Nephron (organoid): ENCODE measurements around the gene ALK.

ENCODE experiments used
- H3K27ac Mint-ChIP-seq, 3 experiments: 2 replicates each; pipeline ENCODE4 v1.8.0; 2020; ENCODE audit warnings: mixed read lengths in 3 of 3, mild to moderate bottlenecking in 2 of 3, moderate library complexity in 1 of 3
- H3K27me3 Mint-ChIP-seq: 2 replicates; pipeline ENCODE4 v1.8.0; 2021; ENCODE audit warnings: low read depth, mild to moderate bottlenecking, moderate library complexity, mixed read lengths
- H3K36me3 Mint-ChIP-seq: 2 replicates; pipeline ENCODE4 v1.8.0; 2020; ENCODE audit warnings: low read depth, mixed read lengths
- H3K4me1 Mint-ChIP-seq: 2 replicates; pipeline ENCODE4 v1.8.0; 2020; ENCODE audit warnings: mixed read lengths
- H3K4me3 Mint-ChIP-seq, 3 experiments: 2 replicates each; pipeline ENCODE4 v1.8.0; 2020; ENCODE audit warnings: mild to moderate bottlenecking in 3 of 3, mixed read lengths in 3 of 3, moderate library complexity in 2 of 3
- H3K9me3 Mint-ChIP-seq: 2 replicates; pipeline ENCODE4 v1.8.0; 2020; ENCODE audit warnings: mixed read lengths
- TF ChIP-seq, protein P1 (sequence below), 3 experiments: fragments of 200-600 bp; sonication (generic); IDR thresholded peaks; one replicate each; pipeline ENCODE4 v1.5.0; 2021; ENCODE audit warnings: antibody characterized with exemption in 3 of 3; ENCODE audit not compliant: unreplicated experiment in 3 of 3

ALK gene

DNA sequence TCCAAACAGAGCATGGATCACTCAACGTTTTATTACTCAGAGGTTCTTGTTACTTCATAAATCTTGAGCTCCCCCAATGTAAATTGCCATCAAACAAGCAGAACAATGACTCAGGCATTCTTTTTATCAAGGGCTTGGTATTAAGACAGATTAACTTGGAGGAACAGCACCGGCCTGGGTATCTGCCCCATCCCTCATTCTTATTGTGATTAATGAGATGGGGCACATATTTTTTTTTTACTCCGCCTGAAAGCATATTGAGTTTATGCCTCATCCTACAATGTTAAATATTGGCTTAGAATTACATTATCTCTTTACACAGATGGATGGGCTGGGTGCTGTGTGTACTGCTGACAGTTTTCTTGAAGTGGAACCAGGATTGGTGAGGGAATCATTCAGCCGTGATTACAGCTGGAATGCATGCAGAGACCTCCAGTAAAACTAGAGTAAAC, 418.9 kb downstream of the ALK start:
- H3K36me3 Mint-ChIP-seq, result no peaks in the 10 kb centered on the region
- H3K9me3 Mint-ChIP-seq, result peaks cover 9% of the 10 kb centered on the region
- TF ChIP-seq, protein P1, sequence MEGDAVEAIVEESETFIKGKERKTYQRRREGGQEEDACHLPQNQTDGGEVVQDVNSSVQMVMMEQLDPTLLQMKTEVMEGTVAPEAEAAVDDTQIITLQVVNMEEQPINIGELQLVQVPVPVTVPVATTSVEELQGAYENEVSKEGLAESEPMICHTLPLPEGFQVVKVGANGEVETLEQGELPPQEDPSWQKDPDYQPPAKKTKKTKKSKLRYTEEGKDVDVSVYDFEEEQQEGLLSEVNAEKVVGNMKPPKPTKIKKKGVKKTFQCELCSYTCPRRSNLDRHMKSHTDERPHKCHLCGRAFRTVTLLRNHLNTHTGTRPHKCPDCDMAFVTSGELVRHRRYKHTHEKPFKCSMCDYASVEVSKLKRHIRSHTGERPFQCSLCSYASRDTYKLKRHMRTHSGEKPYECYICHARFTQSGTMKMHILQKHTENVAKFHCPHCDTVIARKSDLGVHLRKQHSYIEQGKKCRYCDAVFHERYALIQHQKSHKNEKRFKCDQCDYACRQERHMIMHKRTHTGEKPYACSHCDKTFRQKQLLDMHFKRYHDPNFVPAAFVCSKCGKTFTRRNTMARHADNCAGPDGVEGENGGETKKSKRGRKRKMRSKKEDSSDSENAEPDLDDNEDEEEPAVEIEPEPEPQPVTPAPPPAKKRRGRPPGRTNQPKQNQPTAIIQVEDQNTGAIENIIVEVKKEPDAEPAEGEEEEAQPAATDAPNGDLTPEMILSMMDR (IDR thresholded peaks at IDR 0.05; ENCODE audit: unreplicated experiment in 3 of 3), result no peak
- H3K4me1 Mint-ChIP-seq, result no peaks in the 10 kb centered on the region
- H3K27me3 Mint-ChIP-seq, result peaks cover 12% of the 10 kb centered on the region
- no peak overlapping the region for H3K4me3 Mint-ChIP-seq
- no peak overlapping the region for H3K27ac Mint-ChIP-seq

DNA sequence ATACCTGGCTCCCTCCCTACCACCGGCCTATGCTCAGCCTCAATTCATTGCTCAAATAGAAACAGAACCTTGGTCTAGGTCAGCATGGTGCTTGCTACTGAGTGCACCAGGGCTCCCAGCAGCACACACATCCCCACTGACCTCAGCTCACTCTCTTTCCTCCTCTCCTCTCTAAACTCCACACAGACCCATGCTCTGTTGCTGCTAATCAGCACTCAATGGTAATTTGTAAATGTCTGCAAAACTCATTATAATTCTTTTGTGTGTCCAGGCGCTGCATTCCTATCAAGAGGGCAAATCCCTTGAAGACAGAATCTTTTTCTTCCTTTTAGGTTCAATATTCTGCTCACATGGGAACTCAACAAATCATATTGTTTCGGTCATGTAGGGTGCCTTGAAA, 424.0 kb downstream of the ALK start:
- no peaks in the 10 kb centered on the region for H3K9me3 Mint-ChIP-seq
- TF ChIP-seq, protein P1 (IDR thresholded peaks at IDR 0.05; ENCODE audit: unreplicated experiment in 3 of 3), result no peak
- no peaks in the 10 kb centered on the region for H3K36me3 Mint-ChIP-seq
- H3K27me3 Mint-ChIP-seq, result peaks cover 3% of the 10 kb centered on the region
- H3K4me1 Mint-ChIP-seq, result peaks cover 4% of the 10 kb centered on the region
- no peak overlapping the region for H3K27ac Mint-ChIP-seq
- H3K4me3 Mint-ChIP-seq, result no peak overlapping the region

DNA sequence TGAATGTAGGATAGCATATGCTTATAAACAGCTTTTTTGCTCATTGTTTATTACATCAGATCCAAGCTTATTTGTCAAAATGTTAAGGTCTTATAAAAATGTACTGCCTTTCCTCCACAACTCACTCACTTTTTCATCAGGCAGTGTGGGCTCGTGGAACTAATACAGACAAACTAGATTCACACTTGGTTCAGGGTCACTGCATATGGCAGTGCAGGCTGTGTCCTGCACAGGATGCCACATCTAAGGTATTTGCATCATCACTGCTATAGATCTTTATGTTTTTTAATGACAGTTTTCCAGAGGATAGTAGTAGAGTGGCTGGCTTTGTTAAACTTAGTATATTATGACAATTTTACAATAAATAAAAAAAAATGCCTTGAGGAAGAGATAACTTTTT, 425.2 kb downstream of the ALK start:
- no peaks in the 10 kb centered on the region for H3K36me3 Mint-ChIP-seq
- TF ChIP-seq, protein P1 (IDR thresholded peaks at IDR 0.05; ENCODE audit: unreplicated experiment in 3 of 3), result no peak
- H3K4me1 Mint-ChIP-seq, result peaks cover 4% of the 10 kb centered on the region
- no peaks in the 10 kb centered on the region for H3K9me3 Mint-ChIP-seq
- no peak overlapping the region for H3K4me3 Mint-ChIP-seq
- peaks cover 3% of the 10 kb centered on the region for H3K27me3 Mint-ChIP-seq
- no peak overlapping the region for H3K27ac Mint-ChIP-seq

DNA sequence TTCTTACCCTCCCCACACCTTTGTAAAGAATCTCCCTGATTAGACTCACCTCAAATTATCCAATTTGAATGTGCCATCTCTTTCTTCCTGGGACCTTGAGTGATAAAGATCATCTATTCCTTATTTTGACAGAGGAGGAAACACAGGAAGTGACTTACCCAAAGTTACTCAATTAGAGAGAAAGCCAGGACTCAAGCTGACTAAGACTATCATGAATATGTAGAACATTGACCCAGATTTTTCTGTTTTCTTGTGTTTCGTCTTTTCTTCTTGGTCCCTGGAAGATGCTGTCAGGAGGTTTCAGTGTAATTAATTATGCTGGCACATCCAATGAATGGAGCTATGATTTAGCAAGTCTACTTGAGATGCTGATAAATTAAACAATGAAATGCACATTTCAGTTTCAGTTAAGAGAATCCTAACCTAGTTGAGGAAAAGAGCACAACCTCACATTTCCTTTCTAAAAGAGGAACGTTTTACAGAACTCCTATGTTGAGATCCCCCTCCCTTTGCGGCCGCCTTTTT, 425.8 kb downstream of the ALK start:
- TF ChIP-seq, protein P1 (IDR thresholded peaks at IDR 0.05; ENCODE audit: unreplicated experiment in 3 of 3), result no peak
- H3K27me3 Mint-ChIP-seq, result peaks cover 3% of the 10 kb centered on the region
- no peak overlapping the region for H3K4me3 Mint-ChIP-seq
- H3K27ac Mint-ChIP-seq, result no peak overlapping the region
- peaks cover 4% of the 10 kb centered on the region for H3K4me1 Mint-ChIP-seq
- H3K9me3 Mint-ChIP-seq, result no peaks in the 10 kb centered on the region
- H3K36me3 Mint-ChIP-seq, result no peaks in the 10 kb centered on the region

DNA sequence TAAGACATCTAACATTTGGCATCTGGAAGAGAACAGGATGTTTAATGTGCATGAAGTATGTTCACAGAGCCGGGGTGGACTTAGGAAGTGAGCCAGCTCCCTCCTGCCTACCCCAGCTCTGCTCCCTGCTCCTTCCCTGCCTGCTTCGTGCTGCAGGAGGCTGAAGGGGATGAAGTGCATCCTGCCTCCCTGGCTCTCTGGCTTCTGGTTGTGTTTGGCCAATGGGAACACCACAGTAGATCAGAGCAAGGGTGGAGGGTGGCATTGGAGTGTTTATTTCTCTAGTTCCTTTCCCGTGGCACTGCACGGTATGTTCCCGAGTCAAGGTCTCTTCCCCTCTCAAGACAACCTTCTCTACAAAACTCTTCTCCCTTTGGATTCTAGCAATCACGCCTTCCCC, 426.3 kb downstream of the ALK start:
- TF ChIP-seq, protein P1 (IDR thresholded peaks at IDR 0.05; ENCODE audit: unreplicated experiment in 3 of 3), result no peak
- H3K27me3 Mint-ChIP-seq, result peaks cover 3% of the 10 kb centered on the region
- H3K36me3 Mint-ChIP-seq, result no peaks in the 10 kb centered on the region
- no peak overlapping the region for H3K27ac Mint-ChIP-seq
- peaks cover 4% of the 10 kb centered on the region for H3K4me1 Mint-ChIP-seq
- no peaks in the 10 kb centered on the region for H3K9me3 Mint-ChIP-seq
- H3K4me3 Mint-ChIP-seq, result no peak overlapping the region

DNA sequence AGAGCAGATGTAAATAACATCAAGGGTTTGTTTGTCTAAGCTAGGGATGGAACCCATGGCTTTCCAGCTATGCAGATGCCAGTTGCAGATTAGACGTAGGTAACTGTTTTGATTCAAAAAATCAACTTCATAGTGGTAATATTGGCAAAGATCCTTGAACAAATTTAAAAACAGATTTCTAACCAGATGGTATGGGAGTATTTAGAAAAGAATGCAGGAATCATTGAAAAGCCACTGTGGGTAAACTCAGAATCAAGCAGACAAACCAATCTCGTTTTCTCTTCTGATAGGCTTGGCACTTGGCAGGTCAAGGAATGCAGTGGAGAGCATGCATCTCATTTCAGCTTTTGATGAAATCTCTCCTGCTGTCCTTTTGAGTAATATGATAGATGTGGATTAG, 428.7 kb downstream of the ALK start:
- no peaks in the 10 kb centered on the region for H3K36me3 Mint-ChIP-seq
- H3K4me1 Mint-ChIP-seq, result peaks cover 4% of the 10 kb centered on the region
- no peak overlapping the region for H3K4me3 Mint-ChIP-seq
- TF ChIP-seq, protein P1 (IDR thresholded peaks at IDR 0.05; ENCODE audit: unreplicated experiment in 3 of 3), result no peak
- H3K27ac Mint-ChIP-seq, result no peak overlapping the region
- H3K9me3 Mint-ChIP-seq, result no peaks in the 10 kb centered on the region
- H3K27me3 Mint-ChIP-seq, result peaks cover 9% of the 10 kb centered on the region
